Stimulated activated CD4-positive, alpha-beta T cell treated with anti-CD3 and anti-CD28 coated beads, Interleukin-1b, Interleukin-23, amount 100 ng/mL, for 4 hours (primary cell): ENCODE measurements around the gene MICAL2.
A peak's percentile ranks its signal among the peaks of the same experiment; 100 is the strongest.

Experiments used
- DNase-seq, 2 donors: peaks; one replicate each; pipeline ENCODE4 v3.0.0-alpha.2; 2020; ENCODE audit warnings: low read depth in 2 of 2

MICAL2 gene

GRCh38 chr11:12229450-12230229 lies 119.2 kb downstream of the MICAL2 start:
- DNase-seq, result no peak

GRCh38 chr11:12232160-12232559 lies 121.8 kb downstream of the MICAL2 start:
- DNase-seq, result no peak

- DNase-seq, result no peak
Measured at GRCh38 chr11:12232817-12233601, 122.6 kb downstream of the MICAL2 start.

- DNase-seq, result no peak
Measured at GRCh38 chr11:12233602-12233925, 123.2 kb downstream of the MICAL2 start.

- DNase-seq, result no peak
Measured at GRCh38 chr11:12234221-12234620, 123.8 kb downstream of the MICAL2 start.

GRCh38 chr11:12235080-12235479 lies 124.7 kb downstream of the MICAL2 start:
- no peak for DNase-seq

- no peak for DNase-seq
Measured at GRCh38 chr11:12235553-12235946, 125.2 kb downstream of the MICAL2 start.

GRCh38 chr11:12235947-12236743 lies 125.8 kb downstream of the MICAL2 start:
- peak in 1 of 2 donors; percentile 24 for DNase-seq

- no peak for DNase-seq
Measured at GRCh38 chr11:12236744-12237101, 126.3 kb downstream of the MICAL2 start.

- no peak for DNase-seq
Measured at GRCh38 chr11:12237381-12237784, 127.0 kb downstream of the MICAL2 start.

- no peak for DNase-seq
Measured at GRCh38 chr11:12238420-12238819, 128.0 kb downstream of the MICAL2 start.

- DNase-seq, result no peak
Measured at GRCh38 chr11:12239396-12239795, 129.0 kb downstream of the MICAL2 start.

- no peak for DNase-seq
Measured at GRCh38 chr11:12239804-12240371, 129.5 kb downstream of the MICAL2 start.

- DNase-seq, result no peak
Measured at GRCh38 chr11:12240677-12241076, 130.3 kb downstream of the MICAL2 start.

- no peak for DNase-seq
Measured at GRCh38 chr11:12241401-12241800, 131.0 kb downstream of the MICAL2 start.

GRCh38 chr11:12241971-12242672 lies 131.7 kb downstream of the MICAL2 start:
- DNase-seq, result peak in 1 of 2 donors; percentile 15

GRCh38 chr11:12242966-12243365 lies 132.6 kb downstream of the MICAL2 start:
- no peak for DNase-seq

GRCh38 chr11:12243486-12243885 lies 133.1 kb downstream of the MICAL2 start:
- no peak for DNase-seq

GRCh38 chr11:12243911-12244550 lies 133.6 kb downstream of the MICAL2 start:
- DNase-seq, result no peak

- no peak for DNase-seq
Measured at GRCh38 chr11:12245091-12245490, 134.7 kb downstream of the MICAL2 start.

GRCh38 chr11:12245549-12246016 lies 135.2 kb downstream of the MICAL2 start:
- no peak for DNase-seq
